ELR (cell line): ENCODE results near the gene TFPT.
A peak's percentile ranks its signal among the peaks of the same experiment; 100 is the strongest.

Experiments used
- DNase-seq: peaks from one replicate; pipeline ENCODE4 v3.0.0-alpha.2; 2015; ENCODE audit warnings: low read depth

TFPT gene

GRCh38 chr19:54148158-54148557, 32.7 kb upstream of the TFPT start:
- no peak for DNase-seq

GRCh38 chr19:54147676-54148075, 32.2 kb upstream of the TFPT start:
- no peak for DNase-seq

DNA sequence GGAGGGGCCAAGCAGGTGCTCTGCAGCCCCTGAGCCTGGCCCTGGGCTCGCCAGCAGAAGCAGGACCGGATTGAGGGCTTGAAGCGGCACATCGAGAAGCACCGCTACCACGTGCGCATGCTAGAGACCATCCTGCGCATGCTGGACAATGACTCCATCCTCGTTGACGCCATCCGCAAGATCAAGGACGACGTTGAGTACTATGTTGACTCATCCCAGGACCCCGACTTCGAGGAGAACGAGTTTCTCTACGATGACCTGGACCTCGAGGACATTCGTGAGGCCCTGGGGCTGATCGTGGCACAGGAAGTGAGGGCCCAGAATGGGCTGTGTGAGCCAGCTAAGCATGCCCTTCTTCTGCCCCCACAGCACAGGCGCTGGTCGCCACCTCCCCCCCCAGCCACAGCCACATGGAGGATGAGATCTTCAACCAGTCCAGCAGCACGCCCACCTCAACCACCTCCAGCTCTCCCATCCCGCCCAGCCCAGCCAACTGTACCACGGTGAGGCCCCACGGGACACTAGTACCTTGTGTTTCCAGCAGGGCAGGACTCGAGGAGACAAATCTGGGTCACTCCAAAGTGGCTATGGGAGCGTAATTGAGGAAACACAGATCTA, 30.2 kb upstream of the TFPT start:
- no peak for DNase-seq

- no peak for DNase-seq
These were observed 26.8 kb upstream of the TFPT start for GRCh38 chr19:54142166-54142780.

GRCh38 chr19:54141356-54141755, 25.9 kb upstream of the TFPT start:
- no peak for DNase-seq

DNA sequence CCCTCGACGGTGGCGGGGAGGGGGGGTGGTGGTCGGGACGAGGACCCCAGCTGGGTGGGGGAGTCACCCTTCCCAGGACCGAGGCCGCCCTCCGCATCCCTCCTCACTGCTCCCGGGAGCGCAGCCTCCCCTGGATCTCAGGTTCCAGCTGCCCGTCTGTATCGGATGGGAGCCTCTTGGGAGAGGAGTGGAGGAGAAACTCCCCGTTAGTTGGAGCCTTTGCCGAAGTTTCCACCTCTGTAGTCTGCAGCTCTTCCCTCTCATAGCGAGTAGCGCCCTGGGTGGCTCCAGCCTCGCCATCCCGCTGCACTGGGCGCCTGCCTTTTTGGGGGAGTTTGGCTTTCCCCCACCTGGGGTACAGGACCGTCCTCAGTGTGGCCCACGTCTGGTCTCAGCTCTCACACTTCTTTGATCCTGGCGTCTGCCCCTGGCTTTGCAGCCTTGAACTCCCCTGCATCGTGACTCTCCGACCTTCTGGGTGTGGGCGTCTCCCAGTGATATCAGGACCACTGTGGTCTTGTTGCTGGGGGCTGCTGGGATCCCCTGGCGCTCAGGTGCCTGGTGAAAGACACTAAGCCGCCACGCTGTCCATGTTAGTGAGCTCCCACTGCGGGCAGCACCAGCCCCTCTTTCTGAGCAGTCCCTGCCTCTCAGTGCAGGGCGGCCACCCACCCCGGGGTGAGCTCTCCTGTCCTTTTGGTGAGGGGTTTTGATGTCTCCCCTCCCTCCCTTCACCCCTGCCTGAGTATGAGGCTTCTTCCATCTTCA, 23.2 kb upstream of the TFPT start:
- peak; percentile 28 for DNase-seq

DNA sequence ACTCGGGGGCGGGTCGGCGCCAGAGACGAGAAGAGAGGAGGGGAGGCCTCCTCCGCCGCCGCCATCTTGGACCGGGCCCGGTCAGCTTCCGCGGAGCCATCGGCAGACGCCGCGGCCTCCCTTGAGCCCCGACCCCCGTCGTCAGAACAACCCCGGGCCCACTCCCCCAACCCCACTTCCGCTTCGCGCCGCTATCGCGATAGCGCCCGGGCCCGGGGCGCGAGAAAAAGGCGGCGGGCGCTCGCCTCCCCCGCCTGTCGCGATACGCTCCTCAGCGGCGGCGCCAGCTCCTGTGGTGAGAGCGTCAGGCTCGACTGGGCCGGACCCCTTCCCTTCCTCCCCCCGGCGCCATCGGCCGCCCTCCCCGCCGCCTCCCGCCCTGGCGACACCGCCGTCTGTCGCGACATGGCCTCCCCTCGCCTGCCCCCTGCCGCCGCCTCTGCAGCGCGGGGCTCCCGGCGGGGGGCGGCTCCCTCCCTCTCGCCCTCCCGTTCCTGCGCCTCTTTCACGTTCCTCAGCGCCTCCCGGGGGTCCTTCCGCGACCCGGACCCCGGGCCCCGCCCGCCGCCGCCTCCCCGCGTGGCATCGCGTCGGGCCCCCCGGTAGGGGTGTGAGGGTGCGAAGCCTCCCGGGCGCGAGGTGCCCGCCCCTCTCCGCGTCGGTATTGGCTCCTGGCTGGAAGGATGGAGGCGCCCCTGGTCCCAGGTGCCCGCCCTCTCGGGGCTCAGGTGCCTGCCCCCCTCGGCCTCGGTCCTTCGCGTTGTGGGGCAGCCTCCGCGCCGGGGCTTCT, 22.4 kb upstream of the TFPT start, which contains the start of gene CNOT3:
TSS of gene CNOT3 (plus strand) at position 64 of the 790 bp plus-strand sequence. CDS start 5,217 bp downstream, outside the sequence.
- DNase-seq = peak; percentile 41

DNA sequence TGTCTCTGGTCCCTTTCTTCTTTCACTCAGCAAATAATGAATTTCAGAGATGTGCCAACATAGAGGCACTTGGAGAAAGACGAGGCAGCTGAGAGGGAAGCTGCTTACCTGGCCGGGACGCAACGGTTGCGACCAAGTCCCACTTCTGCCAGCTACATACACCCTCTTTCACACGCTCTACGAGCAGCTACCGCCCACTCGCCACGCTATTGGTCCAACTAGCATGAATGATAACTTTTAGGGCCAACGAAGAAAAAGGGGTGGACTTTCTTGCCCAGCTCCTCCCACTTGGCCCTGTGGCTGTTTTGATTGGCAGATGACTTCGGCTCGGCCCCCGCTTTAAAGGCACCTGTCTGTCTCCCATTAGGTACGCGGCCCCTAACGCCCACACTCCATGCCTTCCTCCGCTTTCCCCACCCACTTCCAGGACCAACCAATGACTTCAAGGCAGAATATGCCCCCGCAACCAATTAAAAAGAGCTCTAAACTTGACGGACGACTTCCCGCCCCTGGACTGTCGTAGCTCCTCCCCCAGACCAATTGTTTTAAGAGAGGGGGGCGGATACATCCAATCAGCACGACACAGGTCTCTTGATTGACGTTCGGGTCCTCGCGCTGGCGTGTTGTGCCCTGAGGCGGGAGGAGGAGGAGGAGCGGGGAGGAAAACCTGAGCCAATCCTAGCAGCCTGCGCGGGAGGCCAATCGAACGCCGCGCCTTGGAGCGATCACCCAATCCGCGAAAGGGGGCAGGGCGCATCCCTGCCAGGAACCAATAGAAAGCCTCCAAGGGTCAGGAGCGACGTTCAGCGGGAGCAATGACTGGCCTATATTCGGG, 21.6 kb upstream of the TFPT start:
- DNase-seq = peak; percentile 100

- DNase-seq = peak; percentile 46
These were observed 20.8 kb upstream of the TFPT start for GRCh38 chr19:54136086-54136863.

GRCh38 chr19:54133957-54134590, 18.6 kb upstream of the TFPT start:
- DNase-seq = no peak

DNA sequence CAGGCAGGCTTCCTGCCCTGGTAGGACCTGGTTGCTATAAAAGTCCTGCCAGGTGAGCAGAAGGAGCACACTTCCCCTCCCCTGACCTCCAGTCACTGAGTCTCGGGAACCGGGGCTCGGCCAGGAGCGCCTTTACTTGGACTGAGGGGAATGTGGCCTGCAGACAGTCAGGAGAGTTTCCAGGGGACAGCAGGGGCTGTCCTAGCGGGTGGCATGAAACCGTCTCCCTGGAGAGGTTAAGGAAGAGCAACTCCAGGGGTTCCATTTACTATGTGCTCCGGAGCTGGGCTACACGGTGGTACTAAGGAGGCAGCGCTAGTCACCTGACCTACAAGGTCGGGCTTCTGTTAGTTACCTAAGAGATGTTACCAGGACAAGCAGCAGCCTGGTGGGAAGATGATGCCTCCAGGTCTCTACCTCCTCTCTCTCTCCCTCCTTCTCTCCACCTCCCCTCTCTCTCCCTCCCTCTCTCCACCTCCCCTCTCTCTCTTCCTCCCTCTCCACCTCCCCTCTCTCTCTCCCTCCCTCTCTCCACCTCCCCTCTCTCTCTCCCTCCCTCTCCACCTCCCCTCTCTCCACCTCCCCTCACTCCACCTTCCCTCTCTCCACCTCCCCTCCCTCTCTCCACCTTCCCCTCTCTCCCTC, 18.0 kb upstream of the TFPT start:
- peak; percentile 10 for DNase-seq

- no peak for DNase-seq
These were observed 14.2 kb upstream of the TFPT start for GRCh38 chr19:54129617-54129996.

- no peak for DNase-seq
These were observed 13.5 kb upstream of the TFPT start for GRCh38 chr19:54128796-54129616.

DNA sequence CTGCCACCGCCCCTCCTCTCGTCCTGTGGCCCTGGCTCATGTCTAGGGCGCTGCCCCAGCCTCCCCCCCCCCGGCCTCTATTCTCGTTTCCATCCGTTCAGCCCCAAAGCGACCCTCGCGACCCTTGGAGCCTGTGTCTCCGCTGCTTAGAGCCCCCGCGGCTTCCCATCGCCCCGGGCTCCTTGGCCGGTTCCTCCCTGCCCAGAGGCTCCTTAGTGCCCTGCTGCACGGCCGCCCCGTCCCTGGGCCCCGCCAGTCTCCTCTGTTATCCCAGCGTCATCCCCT, 12.9 kb upstream of the TFPT start:
- no peak for DNase-seq

DNA sequence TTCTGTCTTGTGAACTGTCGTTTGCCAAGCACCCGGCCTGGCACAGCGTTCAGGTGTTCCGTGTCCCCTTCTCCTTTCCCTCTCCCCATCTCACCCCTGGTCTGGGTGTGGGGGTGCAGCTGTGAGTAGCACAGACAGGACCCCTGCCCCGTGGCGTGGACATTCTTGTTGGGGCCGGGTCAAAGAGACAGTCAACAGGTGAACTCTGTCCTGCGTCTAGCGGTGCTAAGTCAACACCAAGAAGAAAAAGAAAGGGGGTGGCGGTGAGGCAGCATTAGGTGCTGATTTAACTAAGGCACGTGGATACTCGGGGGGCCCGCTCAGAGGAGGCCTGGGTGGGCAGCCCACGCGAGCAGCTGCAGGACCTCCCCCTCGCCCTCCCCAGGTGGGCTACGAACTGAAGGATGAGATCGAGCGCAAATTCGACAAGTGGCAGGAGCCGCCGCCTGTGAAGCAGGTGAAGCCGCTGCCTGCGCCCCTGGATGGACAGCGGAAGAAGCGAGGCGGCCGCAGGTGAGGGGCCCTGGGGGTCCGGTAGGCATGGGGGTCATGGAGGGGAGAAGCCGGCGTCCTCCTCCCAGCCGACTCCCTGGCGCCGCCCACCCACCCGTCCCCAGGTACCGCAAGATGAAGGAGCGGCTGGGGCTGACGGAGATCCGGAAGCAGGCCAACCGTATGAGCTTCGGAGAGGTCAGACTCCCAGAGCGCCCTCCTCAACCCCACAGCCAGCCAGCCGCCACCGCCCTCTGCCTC, 12.4 kb upstream of the TFPT start:
- no peak for DNase-seq

- DNase-seq = no peak
These were observed 10.3 kb upstream of the TFPT start for GRCh38 chr19:54125713-54126112.

DNA sequence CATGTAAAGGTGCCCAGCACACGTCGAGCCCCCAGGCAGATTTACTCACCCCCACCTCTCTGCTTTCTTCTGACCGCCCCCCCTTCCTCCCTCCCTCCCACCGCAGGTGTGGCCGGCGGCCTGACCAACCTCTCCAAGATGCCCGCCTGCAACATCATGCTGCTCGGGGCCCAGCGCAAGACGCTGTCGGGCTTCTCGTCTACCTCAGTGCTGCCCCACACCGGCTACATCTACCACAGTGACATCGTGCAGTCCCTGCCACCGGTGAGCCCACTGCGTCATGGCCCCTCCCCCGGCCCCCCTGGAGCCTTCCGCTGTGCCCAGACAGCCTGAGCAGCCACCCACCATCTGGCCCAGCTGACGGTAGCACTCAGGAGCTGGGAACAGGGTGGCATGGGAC, 8.9 kb upstream of the TFPT start:
- no peak for DNase-seq

DNA sequence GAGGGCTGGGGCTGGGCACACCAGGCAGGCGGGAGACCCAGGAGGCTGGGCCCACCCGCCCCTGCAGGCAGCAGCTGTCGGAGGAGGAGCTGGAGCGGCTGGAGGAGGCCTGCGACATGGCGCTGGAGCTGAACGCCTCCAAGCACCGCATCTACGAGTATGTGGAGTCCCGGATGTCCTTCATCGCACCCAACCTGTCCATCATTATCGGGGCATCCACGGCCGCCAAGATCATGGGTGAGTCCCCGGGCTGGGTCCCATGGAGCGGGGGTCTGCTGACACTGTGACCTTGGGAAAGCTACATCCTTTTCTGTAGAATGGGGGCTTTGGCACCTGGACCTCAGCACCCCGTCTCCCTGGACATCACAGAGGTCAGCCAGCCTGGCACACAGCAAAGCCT, 8.2 kb upstream of the TFPT start:
- DNase-seq = no peak
